PC-3 (cell line): Measurements from ENCODE around the gene RNLS. TPM values are rescaled to one million over a fixed set of nuclear protein-coding genes. Genes with fewer than 3 reads are reported as not detected.

ENCODE experiments used
- ATAC-seq: fragments of 200-7000 bp; cut with Tn5 transposase; 2 replicates; pipeline ENCODE4 v1.9.1; 2020; ENCODE audit warnings: mild to moderate bottlenecking, moderate library complexity
- BruUV-seq: library from RNA; stranded (reverse); fragments of 400-500 nt; replicated peaks from 2 replicates; lab custom pipeline; 2021; lab: Mats Ljungman, UMichigan
- CTCF ChIA-PET: fragments of 300-600 bp; sonication (Branson Sonifier 250); formaldehyde crosslinking; loops from one replicate; lab custom pipeline; 2022; ENCODE audit warnings: antibody characterized with exemption; lab: Charles Lee
- POLR2A ChIA-PET: fragments of 300-600 bp; sonication (Branson Sonifier 250); formaldehyde crosslinking; loops from one replicate; lab custom pipeline; 2022; ENCODE audit warnings: antibody characterized with exemption; ENCODE audit not compliant: unreplicated experiment; lab: Charles Lee
- DNase-seq: peaks from one replicate; pipeline ENCODE4 v3.0.0-alpha.2; 2015
- H2AFZ ChIP-seq: fragments of 300-600 bp; sonication (generic); 2 replicates; pipeline ENCODE4 v1.6.0; 2016; ENCODE audit warnings: antibody characterized with exemption, low read length
- H3F3A ChIP-seq: fragments of 300-600 bp; sonication (generic); one replicate; pipeline ENCODE4 v1.6.0; 2017; ENCODE audit warnings: antibody characterized with exemption, low read length, control low read depth, mild to moderate bottlenecking; ENCODE audit not compliant: unreplicated experiment
- H3K27ac ChIP-seq: fragments of 300-600 bp; sonication (generic); 2 replicates; pipeline ENCODE4 v1.5.1; 2016; ENCODE audit warnings: mild to moderate bottlenecking, low read length
- H3K27me3 ChIP-seq: fragments of 300-600 bp; sonication (generic); 2 replicates; pipeline ENCODE4 v1.6.1; 2016; ENCODE audit warnings: low read length, mixed read lengths
- H3K36me3 ChIP-seq: fragments of 300-600 bp; sonication (generic); 2 replicates; pipeline ENCODE4 v1.6.1; 2016; ENCODE audit warnings: low read depth, mixed run types, low read length, mixed read lengths
- H3K4me1 ChIP-seq: fragments of 300-600 bp; sonication (generic); 2 replicates; pipeline ENCODE4 v1.5.1; 2016; ENCODE audit warnings: low read length; ENCODE audit not compliant: insufficient read depth
- H3K4me2 ChIP-seq: fragments of 300-600 bp; sonication (generic); 2 replicates; pipeline ENCODE4 v1.6.0; 2016; ENCODE audit warnings: low read length
- H3K4me3 ChIP-seq: fragments of 300-600 bp; sonication (generic); 2 replicates; pipeline ENCODE4 v1.5.1; 2016; ENCODE audit warnings: mild to moderate bottlenecking, low read length, mixed read lengths
- H3K79me2 ChIP-seq: fragments of 300-600 bp; sonication (generic); 2 replicates; pipeline ENCODE4 v1.6.1; 2017; ENCODE audit warnings: low read length, mixed read lengths
- H3K9ac ChIP-seq: fragments of 300-600 bp; sonication (generic); 2 replicates; pipeline ENCODE4 v1.6.0; 2016; ENCODE audit warnings: mild to moderate bottlenecking, low read length
- H3K9me2 ChIP-seq: fragments of 300-600 bp; sonication (generic); replicated peaks from 2 replicates; pipeline ENCODE4 v1.6.1; 2016; ENCODE audit warnings: mixed run types, low read length, mixed read lengths
- H3K9me3 ChIP-seq: fragments of 300-600 bp; sonication (generic); 2 replicates; pipeline ENCODE4 v1.6.1; 2016; ENCODE audit warnings: low read length, mixed read lengths
- H4K20me1 ChIP-seq: fragments of 300-600 bp; sonication (generic); 2 replicates; pipeline ENCODE4 v1.6.1; 2016; ENCODE audit warnings: low read length, mixed read lengths
- CTCF ChIP-seq: fragments of 300-600 bp; sonication (generic); conservative IDR thresholded peaks from 2 replicates; pipeline ENCODE4 v1.5.1; 2017; ENCODE audit warnings: antibody characterized with exemption, low read depth, mild to moderate bottlenecking, low read length
- EZH2 ChIP-seq: fragments of 300-600 bp; sonication (generic); IDR thresholded peaks from one replicate; pipeline ENCODE4 v1.6.1; 2017; ENCODE audit warnings: antibody characterized with exemption, mild to moderate bottlenecking, low read length; ENCODE audit not compliant: unreplicated experiment
- EZH2phosphoT487 ChIP-seq: fragments of 300-600 bp; sonication (generic); IDR thresholded peaks from 2 replicates; pipeline ENCODE4 v1.6.1; 2018; ENCODE audit warnings: mild to moderate bottlenecking, antibody characterized with exemption, low read length, borderline replicate concordance
- intact Hi-C: fragments of 100-400 bp; cut with micrococcal nuclease; formaldehyde crosslinking; loops from 2 replicates; pipeline ENCODE4 v1.9.0; 2023
- total RNA-seq: library from RNA; depleted of rRNA; stranded (reverse); fragments of >200 nt; gene quantifications from 2 replicates; pipeline ENCODE4 v1.2.3, GENCODE V29; 2014

RNLS gene
- total RNA-seq, 1 experiment from 2014 or later: not detected

- Histone ChIP-seq H3K27me3 (no peaks in the 10 kb centered on the region), H3F3A (no peaks in the 10 kb centered on the region), H4K20me1 (no peaks in the 10 kb centered on the region), H3K9me2 (no peaks in the 10 kb centered on the region), H3K9ac (no peak within 1 kb of the TSS), H3K9me3 (no peaks in the 10 kb centered on the region), H3K79me2 (no peaks in the 10 kb centered on the region), H3K4me2 (no peak within 1 kb of the TSS), H3K27ac (no peak within 1 kb of the TSS), H3K36me3 (no peaks in the 10 kb centered on the region), H2AFZ (no peak within 1 kb of the TSS), H3K4me3 (no peak within 1 kb of the TSS), H3K4me1 (no peaks in the 10 kb centered on the region)
- no peak for ATAC-seq
- CTCF ChIA-PET: no interaction called here
- intact Hi-C loops: no loop called here
- no TSS peak for BruUV-seq
- DNase-seq: no peak
- POLR2A ChIA-PET: no interaction called here
- TF ChIP-seq EZH2phosphoT487: no peak
- no peak for TF ChIP-seq EZH2
- no peak for TF ChIP-seq CTCF
These were observed 3.3 kb upstream of the RNLS start, which contains the start of gene LIPJ for GRCh38 chr10:88586462-88586861. Gene LIPJ (plus strand): TSS chr10:88586762. CDS start chr10:88590688, 3,926 bp downstream.

- no peaks in the 10 kb centered on the region for H3K36me3 ChIP-seq
- no peak overlapping the region for H3K4me2 ChIP-seq
- ATAC-seq (no peak), DNase-seq (no peak)
- TF ChIP-seq EZH2phosphoT487 (no peak), EZH2 (no peak), CTCF (no peak)
- H2AFZ ChIP-seq: no peak overlapping the region
- ChIA-PET CTCF (no interaction called here), POLR2A (no interaction called here)
- H3K4me1 ChIP-seq: no peaks in the 10 kb centered on the region
- H3K27ac ChIP-seq: no peak overlapping the region
- no peaks in the 10 kb centered on the region for H3K9me3 ChIP-seq
- no peak overlapping the region for H3K4me3 ChIP-seq
- no peaks in the 10 kb centered on the region for H4K20me1 ChIP-seq
- intact Hi-C loops: no loop called here
- H3K79me2 ChIP-seq: no peaks in the 10 kb centered on the region
- H3F3A ChIP-seq: no peaks in the 10 kb centered on the region
- no peaks in the 10 kb centered on the region for H3K27me3 ChIP-seq
- H3K9ac ChIP-seq: no peak overlapping the region
- BruUV-seq: no TSS peak
- H3K9me2 ChIP-seq: no peaks in the 10 kb centered on the region
These were observed 453 bp upstream of the RNLS start for GRCh38 chr10:88583584-88583957.

DNA sequence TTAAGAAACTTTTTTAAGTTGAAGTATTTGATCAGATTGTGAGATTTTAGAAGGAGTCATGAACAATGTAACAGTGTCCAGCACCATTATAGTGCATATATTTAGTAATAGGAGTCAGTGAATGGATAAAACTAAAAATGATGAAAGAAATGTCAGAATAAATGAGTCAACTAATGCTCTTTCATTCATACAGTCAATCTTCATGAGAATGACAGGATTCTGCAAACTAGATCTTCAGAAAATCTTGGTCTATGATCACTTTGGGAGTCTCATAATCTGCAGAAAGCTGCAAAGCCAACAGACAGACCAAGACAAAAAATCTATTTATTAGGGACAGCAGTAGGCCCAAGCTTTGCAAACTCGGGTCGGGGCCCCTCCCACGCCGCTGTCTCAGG lies 710 bp downstream of the RNLS start:
- CTCF ChIA-PET: no interaction called here
- no peak overlapping the region for H3K27ac ChIP-seq
- ATAC-seq (no peak), DNase-seq (no peak)
- H2AFZ ChIP-seq: no peak overlapping the region
- H3K9ac ChIP-seq: no peak overlapping the region
- BruUV-seq: no TSS peak
- intact Hi-C loops: no loop called here
- H3K4me1 ChIP-seq: no peaks in the 10 kb centered on the region
- H3K4me3 ChIP-seq: no peak overlapping the region
- no peak overlapping the region for H3K4me2 ChIP-seq
- H3K9me3 ChIP-seq: no peaks in the 10 kb centered on the region
- H4K20me1 ChIP-seq: no peaks in the 10 kb centered on the region
- H3K36me3 ChIP-seq: no peaks in the 10 kb centered on the region
- POLR2A ChIA-PET: no interaction called here
- no peaks in the 10 kb centered on the region for H3K27me3 ChIP-seq
- no peaks in the 10 kb centered on the region for H3F3A ChIP-seq
- H3K9me2 ChIP-seq: no peaks in the 10 kb centered on the region
- H3K79me2 ChIP-seq: no peaks in the 10 kb centered on the region
- TF ChIP-seq CTCF: no peak
- no peak for TF ChIP-seq EZH2phosphoT487
